SK-N-DZ (cell line): ENCODE measurements around the gene PCDHGB3. TPM values are rescaled to one million over a fixed set of nuclear protein-coding genes. Genes with fewer than 3 reads are reported as not detected.
A peak's percentile ranks its signal among the peaks of the same experiment; 100 is the strongest.
"Not testable (repeated sequence)": the region's sequence is repeated elsewhere in the genome, so short reads cannot be mapped to it uniquely, and the experiment has no call there.

Experiments used
- DNase-seq: peaks from one replicate; pipeline ENCODE4 v3.0.0-alpha.2; 2015; ENCODE audit warnings: low spot score
- polyA plus RNA-seq, 2 experiments: library from polyadenylated mRNA; depleted of rRNA; stranded (reverse); fragments of >200 nt; gene quantifications; 2 replicates each; pipeline ENCODE4 v1.2.3, GENCODE V29; 2014

Gene PCDHGB3
- 0.02 and 0.67 TPM in 2 replicates for polyA plus RNA-seq (2014; cell fraction: cytosol; rRNA removed)
- 0.35 and 0.45 TPM in 2 replicates for polyA plus RNA-seq (2014; cell fraction: nucleus; rRNA removed)

GRCh38 chr5:141369994-141370848 lies at the start of gene PCDHGB3:
Gene PCDHGB3 (plus strand): TSS chr5:141370242. CDS start chr5:141370395, 153 bp downstream.
- no peak for DNase-seq

GRCh38 chr5:141322261-141322660 lies 47.8 kb upstream of the PCDHGB3 start:
- no peak for DNase-seq

GRCh38 chr5:141326088-141326854 lies 43.8 kb upstream of the PCDHGB3 start:
- DNase-seq: peak; percentile 72

- DNase-seq: no peak
These were observed 41.8 kb upstream of the PCDHGB3 start for GRCh38 chr5:141328231-141328630.

- peak; percentile 74 for DNase-seq
These were observed 39.6 kb upstream of the PCDHGB3 start, which contains the start of gene PCDHGA1 for GRCh38 chr5:141330299-141331080. Gene PCDHGA1 (plus strand): TSS chr5:141330514.

GRCh38 chr5:141332571-141332970 lies 37.5 kb upstream of the PCDHGB3 start:
- DNase-seq: not testable (repeated sequence)

GRCh38 chr5:141338538-141339306 lies 31.3 kb upstream of the PCDHGB3 start, which contains the start of gene PCDHGA2:
Gene PCDHGA2 (plus strand): TSS chr5:141338760.
- peak; percentile 29 for DNase-seq

- DNase-seq: not testable (repeated sequence)
These were observed 29.2 kb upstream of the PCDHGB3 start for GRCh38 chr5:141340781-141341354.

GRCh38 chr5:141342773-141343172 lies 27.3 kb upstream of the PCDHGB3 start:
- DNase-seq: no peak

GRCh38 chr5:141343242-141343952 lies 26.6 kb upstream of the PCDHGB3 start, which contains the start of gene PCDHGA3:
Gene PCDHGA3 (plus strand): TSS chr5:141343829. CDS start chr5:141344034, 205 bp downstream.
- DNase-seq: peak; percentile 67

GRCh38 chr5:141343953-141344463 lies 26.0 kb upstream of the PCDHGB3 start:
- DNase-seq: no peak

- DNase-seq: no peak
These were observed 24.7 kb upstream of the PCDHGB3 start for GRCh38 chr5:141345327-141345726.

- not testable (repeated sequence) for DNase-seq
These were observed 24.0 kb upstream of the PCDHGB3 start for GRCh38 chr5:141346017-141346416.

GRCh38 chr5:141349917-141350619 lies 20.0 kb upstream of the PCDHGB3 start, which contains the start of gene PCDHGB1:
Gene PCDHGB1 (plus strand): TSS chr5:141350099. CDS start chr5:141350261, 162 bp downstream.
- DNase-seq: peak; percentile 45

GRCh38 chr5:141351591-141351990 lies 18.5 kb upstream of the PCDHGB3 start:
- no peak for DNase-seq

GRCh38 chr5:141354900-141355469 lies 15.1 kb upstream of the PCDHGB3 start, which contains the start of gene PCDHGA4:
Gene PCDHGA4 (plus strand): TSS chr5:141355021. CDS start chr5:141355108, 87 bp downstream.
- no peak for DNase-seq

- no peak for DNase-seq
These were observed 14.4 kb upstream of the PCDHGB3 start for GRCh38 chr5:141355641-141356040.

GRCh38 chr5:141356133-141356532 lies 13.9 kb upstream of the PCDHGB3 start:
- no peak for DNase-seq
